CD14-positive monocyte (primary cell): ENCODE results near the gene PWWP2B. TPM values are rescaled to one million over a fixed set of nuclear protein-coding genes. Genes with fewer than 3 reads are reported as not detected.
A peak's percentile ranks its signal among the peaks of the same experiment; 100 is the strongest.

Source experiments
- DNase-seq, 3 donors: peaks; one replicate each; pipeline ENCODE4 v3.0.0-alpha.2; 2011 to 2022
- H2AFZ ChIP-seq: 2 replicates; pipeline ENCODE4 v1.6.0; 2012; ENCODE audit warnings: mild to moderate bottlenecking, low read depth, low read length, inconsistent platforms; ENCODE audit not compliant: insufficient read depth, poor library complexity, severe bottlenecking
- H3K27ac ChIP-seq, 2 donors: 1 replicate in 1 of 2; 2 replicates in 1 of 2; pipeline ENCODE4 v1.5.1; 2012 to 2013; ENCODE audit warnings: low read length in 2 of 2, control low read depth in 1 of 2, inconsistent platforms in 1 of 2, low read depth in 1 of 2, mild to moderate bottlenecking in 1 of 2
- H3K27me3 ChIP-seq, 2 donors: one replicate each; pipeline versions ENCODE4 v1.6.0 to v1.6.1; 2011 to 2013; ENCODE audit warnings: low read length in 2 of 2; ENCODE audit not compliant: control insufficient read depth in 2 of 2, insufficient read depth in 2 of 2
- H3K36me3 ChIP-seq, 2 donors: replicated peaks in 1 of 2; 1 replicate in 1 of 2; 2 replicates in 1 of 2; pipeline versions ENCODE4 v1.5.1 to v1.6.1; 2012 to 2013; ENCODE audit warnings: low read length in 2 of 2, control low read depth in 1 of 2, inconsistent platforms in 1 of 2, mild to moderate bottlenecking in 1 of 2; ENCODE audit not compliant: insufficient read depth in 2 of 2, control insufficient read depth in 1 of 2
- H3K4me1 ChIP-seq, 2 donors: 1 replicate in 1 of 2; 2 replicates in 1 of 2; pipeline versions ENCODE4 v1.5.1 to v1.6.1; 2012 to 2013; ENCODE audit warnings: low read length in 2 of 2, control low read depth in 1 of 2, inconsistent platforms in 1 of 2, mild to moderate bottlenecking in 1 of 2, moderate library complexity in 1 of 2; ENCODE audit not compliant: insufficient read depth in 2 of 2, control insufficient read depth in 1 of 2
- H3K4me2 ChIP-seq: replicated peaks from 2 replicates; pipeline ENCODE3; 2012; ENCODE audit warnings: low read length, moderate library complexity, mild to moderate bottlenecking; ENCODE audit not compliant: poor library complexity, severe bottlenecking; ENCODE audit errors: extremely low read depth
- H3K4me3 ChIP-seq, 3 experiments: fragments of 200-600 bp in 1 of 3; sonication (generic) in 1 of 3; replicated peaks in 1 of 3; 1 replicate in 2 of 3; 2 replicates in 1 of 3; pipeline ENCODE4 v1.5.1; 2011 to 2013; ENCODE audit warnings: low read length in 3 of 3, mild to moderate bottlenecking in 3 of 3, control low read depth in 2 of 3, low read depth in 2 of 3, inconsistent platforms in 1 of 3, moderate library complexity in 1 of 3
- H3K79me2 ChIP-seq: 2 replicates; pipeline ENCODE4 v1.6.0; 2012; ENCODE audit warnings: mild to moderate bottlenecking, control low read depth, inconsistent platforms, low read length, moderate library complexity; ENCODE audit not compliant: insufficient read depth
- H3K9ac ChIP-seq: 2 replicates; pipeline ENCODE4 v1.6.0; 2017; ENCODE audit warnings: low read length, mild to moderate bottlenecking; ENCODE audit not compliant: insufficient read depth, poor library complexity, severe bottlenecking
- H3K9me3 ChIP-seq, 2 donors: replicated peaks in 1 of 2; 1 replicate in 1 of 2; 2 replicates in 1 of 2; pipeline versions ENCODE4 v1.5.1 to v1.6.1; 2012 to 2013; ENCODE audit warnings: low read length in 2 of 2, control low read depth in 1 of 2; ENCODE audit not compliant: control insufficient read depth in 1 of 2, insufficient read depth in 1 of 2
- H4K20me1 ChIP-seq: 2 replicates; pipeline ENCODE4 v1.6.0; 2012; ENCODE audit warnings: mild to moderate bottlenecking, low read length, control low read depth, moderate library complexity; ENCODE audit not compliant: insufficient read depth
- H3K27ac Mint-ChIP-seq, 7 donors: one replicate each; pipeline ENCODE4 v1.8.0; 2020; ENCODE audit warnings: mild to moderate bottlenecking in 7 of 7, mixed read lengths in 7 of 7, moderate library complexity in 6 of 7, inconsistent platforms in 2 of 7
- H3K27me3 Mint-ChIP-seq, 3 donors: one replicate each; pipeline ENCODE4 v1.8.0; 2021 to 2022; ENCODE audit warnings: low read depth in 3 of 3, mild to moderate bottlenecking in 3 of 3, mixed read lengths in 3 of 3, moderate library complexity in 3 of 3, inconsistent platforms in 1 of 3
- H3K36me3 Mint-ChIP-seq, 2 donors: one replicate each; pipeline ENCODE4 v1.8.0; 2020; ENCODE audit warnings: mixed read lengths in 2 of 2, inconsistent platforms in 1 of 2, mild to moderate bottlenecking in 1 of 2
- H3K4me1 Mint-ChIP-seq: one replicate; pipeline ENCODE4 v1.8.0; 2020; ENCODE audit warnings: mild to moderate bottlenecking, mixed read lengths
- H3K4me3 Mint-ChIP-seq, 2 donors: one replicate each; pipeline ENCODE4 v1.8.0; 2020; ENCODE audit warnings: mild to moderate bottlenecking in 2 of 2, mixed read lengths in 2 of 2, moderate library complexity in 1 of 2
- H3K9me3 Mint-ChIP-seq, 7 donors: one replicate each; pipeline ENCODE4 v1.8.0; 2020 to 2022; ENCODE audit warnings: mixed read lengths in 7 of 7, mild to moderate bottlenecking in 6 of 7, moderate library complexity in 6 of 7, inconsistent platforms in 2 of 7
- WGBS: methylation state at CpG from one replicate; pipeline ENCODE4 v1.1.5; 2013; ENCODE audit warnings: missing lambda C conversion rate; ENCODE audit not compliant: insufficient coverage; 5-methylcytosine and 5-hydroxymethylcytosine counted together
- intact Hi-C, 2 donors: fragments of 100-400 bp; cut with micrococcal nuclease; formaldehyde crosslinking; loops; one replicate each; pipeline versions ENCODE4 v1.15.0 to v1.15.1; 2023
- polyA plus RNA-seq, 3 donors: library from polyadenylated mRNA; depleted of rRNA in 1 of 3; unstranded in 2 of 3; stranded (reverse) in 1 of 3; fragments of 300-500 nt in 2 of 3; fragments of >200 nt in 1 of 3; fragmentation: Illumina TruSeq in 2 of 3; gene quantifications; 1 replicate in 2 of 3; 2 replicates in 1 of 3; pipeline ENCODE4 v1.2.3, GENCODE V29; 2012 to 2021
- TF ChIP-seq, protein P1 (sequence below): fragments of 200-600 bp; IDR thresholded peaks from one replicate; pipeline ENCODE4 v1.8.0; 2022; ENCODE audit warnings: antibody characterized with exemption, mild to moderate bottlenecking

PWWP2B gene
- polyA plus RNA-seq, 3 donors: 2.4 to 6.9 (median 2.7) TPM

- Mint-ChIP-seq H3K36me3 (peaks cover 7 to 11% of the 10 kb centered on the region in 2 donors), H3K4me1 (peaks cover 58% of the 10 kb centered on the region), H3K9me3 (peaks cover 0 to 7% (median 0%) of the 10 kb centered on the region in 7 donors), H3K27ac (peak overlapping the region in 1 of 7 donors; percentile 36), H3K27me3 (peaks cover 5 to 10% (median 7%) of the 10 kb centered on the region in 3 donors), H3K4me3 (no peak overlapping the region)
- Histone ChIP-seq H3K9ac (peak overlapping the region; percentile 82), H4K20me1 (peaks cover 38% of the 10 kb centered on the region), H3K27ac (peak overlapping the region; percentile 56 to 76), H2AFZ (no peak overlapping the region), H3K36me3 (no peaks in the 10 kb centered on the region), H3K4me1 (peaks cover 61 to 74% of the 10 kb centered on the region in 2 donors), H3K9me3 (no peaks in the 10 kb centered on the region), H3K79me2 (peaks cover 45% of the 10 kb centered on the region), H3K27me3 (no peaks in the 10 kb centered on the region), H3K4me3 (peak overlapping the region; percentile 38 to 76 (median 55)), H3K4me2 (peak overlapping the region; percentile 75)
- peak in 2 of 3 donors; percentile 62 to 67 for DNase-seq
- intact Hi-C loops: loop anchor here in 1 of 2 donors (5.0 to 10.0 kb wide), 3 partner anchors 51 to 238 kb away; no protein-coding TSS in a partner anchor
- WGBS: 0% methylated on average over 69 of the region's 80 CpGs
- TF ChIP-seq, protein P1, sequence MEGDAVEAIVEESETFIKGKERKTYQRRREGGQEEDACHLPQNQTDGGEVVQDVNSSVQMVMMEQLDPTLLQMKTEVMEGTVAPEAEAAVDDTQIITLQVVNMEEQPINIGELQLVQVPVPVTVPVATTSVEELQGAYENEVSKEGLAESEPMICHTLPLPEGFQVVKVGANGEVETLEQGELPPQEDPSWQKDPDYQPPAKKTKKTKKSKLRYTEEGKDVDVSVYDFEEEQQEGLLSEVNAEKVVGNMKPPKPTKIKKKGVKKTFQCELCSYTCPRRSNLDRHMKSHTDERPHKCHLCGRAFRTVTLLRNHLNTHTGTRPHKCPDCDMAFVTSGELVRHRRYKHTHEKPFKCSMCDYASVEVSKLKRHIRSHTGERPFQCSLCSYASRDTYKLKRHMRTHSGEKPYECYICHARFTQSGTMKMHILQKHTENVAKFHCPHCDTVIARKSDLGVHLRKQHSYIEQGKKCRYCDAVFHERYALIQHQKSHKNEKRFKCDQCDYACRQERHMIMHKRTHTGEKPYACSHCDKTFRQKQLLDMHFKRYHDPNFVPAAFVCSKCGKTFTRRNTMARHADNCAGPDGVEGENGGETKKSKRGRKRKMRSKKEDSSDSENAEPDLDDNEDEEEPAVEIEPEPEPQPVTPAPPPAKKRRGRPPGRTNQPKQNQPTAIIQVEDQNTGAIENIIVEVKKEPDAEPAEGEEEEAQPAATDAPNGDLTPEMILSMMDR: peak; percentile 33
Measured at GRCh38 chr10:132396494-132397035, 435 bp upstream of the PWWP2B start.

- H3K36me3 ChIP-seq: no peaks in the 10 kb centered on the region
- H3K4me3 Mint-ChIP-seq: peak overlapping the region; percentile 89 to 95
- H3K27me3 Mint-ChIP-seq: peaks cover 2 to 10% (median 7%) of the 10 kb centered on the region in 3 donors
- intact Hi-C loops: loop anchor here (2.0 to 10.0 kb wide), 4 partner anchors 23 to 237 kb away; no protein-coding TSS in a partner anchor
- H3K4me1 ChIP-seq: peaks cover 69 to 84% of the 10 kb centered on the region in 2 donors
- WGBS: 6% methylated on average over 37 of the region's 40 CpGs
- H3K27ac ChIP-seq: peak overlapping the region; percentile 58 to 82
- peaks cover 58% of the 10 kb centered on the region for H3K79me2 ChIP-seq
- H3K9me3 ChIP-seq: no peaks in the 10 kb centered on the region
- H3K4me2 ChIP-seq: peak overlapping the region; percentile 78
- peak overlapping the region; percentile 88 to 96 (median 94) for H3K27ac Mint-ChIP-seq
- peaks cover 7 to 11% of the 10 kb centered on the region in 2 donors for H3K36me3 Mint-ChIP-seq
- peak in 1 of 3 donors; percentile 62 for DNase-seq
- peaks cover 67% of the 10 kb centered on the region for H3K4me1 Mint-ChIP-seq
- H3K9me3 Mint-ChIP-seq: no peaks in the 10 kb centered on the region
- H2AFZ ChIP-seq: peak overlapping the region; percentile 35
- H3K27me3 ChIP-seq: no peaks in the 10 kb centered on the region
- H3K9ac ChIP-seq: peak overlapping the region; percentile 82
- TF ChIP-seq, protein P1: no peak
- peaks cover 51% of the 10 kb centered on the region for H4K20me1 ChIP-seq
- H3K4me3 ChIP-seq: peak overlapping the region; percentile 53 to 80 (median 64)
Measured at GRCh38 chr10:132397671-132398565, 918 bp downstream of the PWWP2B start.
